H1 (cell line): ENCODE measurements around the gene DCLK1.

Experiments used
- CBX8 ChIP-seq: fragments of 300-800, 300-1000 bp; sonication (generic); IDR thresholded peaks from 2 replicates; pipeline ENCODE4 v1.7.1; 2016; ENCODE audit warnings: low read depth, low read length, borderline replicate concordance
- EZH2 ChIP-seq: fragments of 200-600 bp; sonication (generic); IDR thresholded peaks from 2 replicates; pipeline ENCODE4 v1.7.1; 2012; ENCODE audit warnings: low read depth, mild to moderate bottlenecking, moderate library complexity, low read length, inconsistent platforms; ENCODE audit not compliant: severe bottlenecking
- POLR2A ChIP-seq, 2 experiments: IDR thresholded peaks; 1 replicate in 1 of 2; 2 replicates in 1 of 2; pipeline ENCODE4 v1.6.1; 2011; ENCODE audit warnings: low read depth in 2 of 2, low read length in 2 of 2, mild to moderate bottlenecking in 2 of 2; ENCODE audit errors: control extremely low read depth in 1 of 2
- RAD21 ChIP-seq, 2 experiments: IDR thresholded peaks in 1 of 2; conservative IDR thresholded peaks in 1 of 2; 2 replicates each; pipeline ENCODE4 v1.6.1; 2011; ENCODE audit warnings: low read depth in 2 of 2, low read length in 2 of 2, improper control_type of control experiment in 1 of 2, inconsistent platforms in 1 of 2, mild to moderate bottlenecking in 1 of 2, moderate library complexity in 1 of 2
- RXRA ChIP-seq: IDR thresholded peaks from 2 replicates; pipeline ENCODE4 v1.6.1; 2011; ENCODE audit warnings: low read depth, mild to moderate bottlenecking, low read length, moderate library complexity; ENCODE audit not compliant: insufficient read depth
- SP2 ChIP-seq: IDR thresholded peaks from 2 replicates; pipeline ENCODE4 v1.6.1; 2012; ENCODE audit warnings: mild to moderate bottlenecking, low read length, inconsistent platforms
- TAF1 ChIP-seq: IDR thresholded peaks from 2 replicates; pipeline ENCODE4 v1.6.1; 2011; ENCODE audit warnings: mild to moderate bottlenecking, low read depth, low read length
- TCF12 ChIP-seq: IDR thresholded peaks from 2 replicates; pipeline ENCODE4 v1.6.1; 2011; ENCODE audit warnings: low read depth, mild to moderate bottlenecking, low read length
- YY1 ChIP-seq: IDR thresholded peaks from 2 replicates; pipeline ENCODE4 v1.6.1; 2011; ENCODE audit warnings: low read depth, mild to moderate bottlenecking, low read length
- TF ChIP-seq, protein P1 (sequence below), 3 experiments: IDR thresholded peaks; 1 replicate in 2 of 3; 2 replicates in 1 of 3; pipeline versions ENCODE4 v1.5.1 to v1.6.1; 2011; ENCODE audit warnings: low read length in 3 of 3, mild to moderate bottlenecking in 3 of 3, inconsistent platforms in 2 of 3, low read depth in 1 of 3, moderate library complexity in 1 of 3; ENCODE audit not compliant: insufficient read depth in 1 of 3; ENCODE audit errors: control extremely low read depth in 1 of 3
- TF ChIP-seq, protein P2 (sequence below): IDR thresholded peaks from 2 replicates; pipeline ENCODE4 v1.6.1; 2011; ENCODE audit warnings: low read length, improper control_type of control experiment

DNA sequence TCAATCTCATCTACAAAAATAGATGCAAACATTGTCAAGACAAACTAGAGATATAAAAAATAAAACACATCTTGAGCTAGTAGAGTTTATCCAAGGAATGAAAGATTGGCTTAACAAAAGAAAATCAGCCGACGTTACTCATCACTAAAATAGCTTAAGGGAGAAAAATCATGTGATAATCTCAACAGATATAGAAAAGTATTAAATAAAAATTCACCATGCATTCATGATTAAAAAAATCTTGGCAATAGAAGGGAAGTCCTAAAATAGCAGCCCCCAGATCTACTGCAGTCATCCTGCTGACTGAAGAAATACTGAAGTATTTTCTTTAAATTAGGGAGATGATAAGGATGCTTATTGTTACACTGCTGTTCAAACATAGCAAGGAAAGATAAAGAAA lies 12.6 kb upstream of the DCLK1 start:
- TF ChIP-seq SP2 (no peak), TCF12 (no peak), POLR2A (IDR thresholded peaks at IDR 0.05; ENCODE audit: control extremely low read depth in 1 of 2, low read depth in 2 of 2, low read length in 2 of 2) (no peak), RXRA (no peak), CBX8 (no peak), YY1 (no peak), RAD21 (IDR thresholded peaks at IDR 0.05 in 1 of 2, conservative IDR thresholded peaks at IDR 0.05 in 1 of 2; ENCODE audit: low read depth in 2 of 2, low read length in 2 of 2) (no peak), TAF1 (no peak), EZH2 (no peak)
- TF ChIP-seq, protein P1, sequence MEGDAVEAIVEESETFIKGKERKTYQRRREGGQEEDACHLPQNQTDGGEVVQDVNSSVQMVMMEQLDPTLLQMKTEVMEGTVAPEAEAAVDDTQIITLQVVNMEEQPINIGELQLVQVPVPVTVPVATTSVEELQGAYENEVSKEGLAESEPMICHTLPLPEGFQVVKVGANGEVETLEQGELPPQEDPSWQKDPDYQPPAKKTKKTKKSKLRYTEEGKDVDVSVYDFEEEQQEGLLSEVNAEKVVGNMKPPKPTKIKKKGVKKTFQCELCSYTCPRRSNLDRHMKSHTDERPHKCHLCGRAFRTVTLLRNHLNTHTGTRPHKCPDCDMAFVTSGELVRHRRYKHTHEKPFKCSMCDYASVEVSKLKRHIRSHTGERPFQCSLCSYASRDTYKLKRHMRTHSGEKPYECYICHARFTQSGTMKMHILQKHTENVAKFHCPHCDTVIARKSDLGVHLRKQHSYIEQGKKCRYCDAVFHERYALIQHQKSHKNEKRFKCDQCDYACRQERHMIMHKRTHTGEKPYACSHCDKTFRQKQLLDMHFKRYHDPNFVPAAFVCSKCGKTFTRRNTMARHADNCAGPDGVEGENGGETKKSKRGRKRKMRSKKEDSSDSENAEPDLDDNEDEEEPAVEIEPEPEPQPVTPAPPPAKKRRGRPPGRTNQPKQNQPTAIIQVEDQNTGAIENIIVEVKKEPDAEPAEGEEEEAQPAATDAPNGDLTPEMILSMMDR (IDR thresholded peaks at IDR 0.05; ENCODE audit: control extremely low read depth in 1 of 3, insufficient read depth in 1 of 3, low read depth in 1 of 3, low read length in 3 of 3): no peak
- TF ChIP-seq, protein P2, sequence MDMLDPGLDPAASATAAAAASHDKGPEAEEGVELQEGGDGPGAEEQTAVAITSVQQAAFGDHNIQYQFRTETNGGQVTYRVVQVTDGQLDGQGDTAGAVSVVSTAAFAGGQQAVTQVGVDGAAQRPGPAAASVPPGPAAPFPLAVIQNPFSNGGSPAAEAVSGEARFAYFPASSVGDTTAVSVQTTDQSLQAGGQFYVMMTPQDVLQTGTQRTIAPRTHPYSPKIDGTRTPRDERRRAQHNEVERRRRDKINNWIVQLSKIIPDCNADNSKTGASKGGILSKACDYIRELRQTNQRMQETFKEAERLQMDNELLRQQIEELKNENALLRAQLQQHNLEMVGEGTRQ: no peak
